HEK293 (cell line): ENCODE measurements around the gene SLC8A1.

Experiments used
- CTCF ChIA-PET: fragments of 350-600 bp; formaldehyde crosslinking; extraction: SDS; loops from one replicate; lab custom pipeline; 2021; ENCODE audit warnings: antibody characterized with exemption; lab: Yijun Ruan, JAX
- POLR2A ChIA-PET: fragments of 300-600 bp; formaldehyde crosslinking; extraction: SDS; loops from one replicate; lab custom pipeline; 2020; ENCODE audit warnings: antibody characterized with exemption, inconsistent platforms; lab: Yijun Ruan, JAX
- H3K27ac ChIP-seq: fragments of 200-500 bp; sonication (Bioruptor generic); 2 replicates; pipeline ENCODE4 v1.5.1; 2014; ENCODE audit warnings: low read depth, low read length, control low read depth, inconsistent platforms; ENCODE audit errors: extremely low read depth
- H3K36me3 ChIP-seq, 2 experiments: fragments of 200-500 bp in 1 of 2; sonication (Bioruptor generic) in 1 of 2; 1 replicate in 1 of 2; 2 replicates in 1 of 2; pipeline ENCODE4 v1.5.1; 2014 to 2017; ENCODE audit warnings: inconsistent platforms in 2 of 2, low read length in 2 of 2; ENCODE audit not compliant: control insufficient read depth in 2 of 2, insufficient read depth in 1 of 2
- H3K4me1 ChIP-seq: fragments of 200-500 bp; sonication (Bioruptor generic); 2 replicates; pipeline ENCODE4 v1.5.1; 2014; ENCODE audit warnings: mild to moderate bottlenecking, low read length, inconsistent platforms; ENCODE audit not compliant: control insufficient read depth, insufficient read depth
- H3K4me3 ChIP-seq: 2 replicates; pipeline ENCODE4 v1.5.1; 2011; ENCODE audit warnings: low read depth, mild to moderate bottlenecking, control low read depth, low read length, moderate library complexity
- H3K9me3 ChIP-seq: fragments of 200-500 bp; sonication (Bioruptor generic); 2 replicates; pipeline ENCODE4 v1.5.1; 2014; ENCODE audit warnings: low read depth, low read length, inconsistent platforms; ENCODE audit not compliant: control insufficient read depth, insufficient read depth
- HOXA7 ChIP-seq: sonication (generic); formaldehyde crosslinking; IDR thresholded peaks from 2 replicates; pipeline ENCODE4 v1.8.1; 2022; ENCODE audit warnings: missing genetic modification reagents, borderline replicate concordance
- IKZF3 ChIP-seq: fragments of 450-650 bp; IDR thresholded peaks from 2 replicates; pipeline ENCODE4 v1.5.0; 2018; ENCODE audit warnings: missing biosample characterization, mild to moderate bottlenecking, missing genetic modification characterization, moderate library complexity
- SCRT2 ChIP-seq: fragments of 450-650 bp; formaldehyde crosslinking; IDR thresholded peaks from 2 replicates; pipeline ENCODE4 v1.5.1; 2016; ENCODE audit warnings: missing biosample characterization, missing genetic modification characterization
- SP2 ChIP-seq: fragments of 450-650 bp; formaldehyde crosslinking; IDR thresholded peaks from 2 replicates; pipeline ENCODE4 v1.5.1; 2016; ENCODE audit warnings: missing biosample characterization, missing genetic modification characterization
- SP7 ChIP-seq: fragments of 450-650 bp; formaldehyde crosslinking; IDR thresholded peaks from 2 replicates; pipeline ENCODE4 v1.5.1; 2016; ENCODE audit warnings: missing biosample characterization, missing genetic modification characterization
- YY1 ChIP-seq: fragments of 450-650 bp; formaldehyde crosslinking; IDR thresholded peaks from 2 replicates; pipeline ENCODE4 v1.5.1; 2018; ENCODE audit warnings: missing biosample characterization, missing genetic modification characterization
- ZBTB48 ChIP-seq: fragments of 450-650 bp; formaldehyde crosslinking; IDR thresholded peaks from 2 replicates; pipeline ENCODE4 v1.5.1; 2016; ENCODE audit warnings: missing biosample characterization, missing genetic modification characterization
- ZFP41 ChIP-seq: fragments of 450-650 bp; formaldehyde crosslinking; IDR thresholded peaks from 2 replicates; pipeline ENCODE4 v1.5.1; 2016; ENCODE audit warnings: missing biosample characterization, missing genetic modification characterization, borderline replicate concordance
- ZNF112 ChIP-seq: fragments of 450-650 bp; formaldehyde crosslinking; IDR thresholded peaks from 2 replicates; pipeline ENCODE4 v1.5.0; 2017; ENCODE audit warnings: missing biosample characterization, missing genetic modification characterization
- ZNF175 ChIP-seq: fragments of 450-650 bp; formaldehyde crosslinking; IDR thresholded peaks from 2 replicates; pipeline ENCODE4 v1.5.1; 2016; ENCODE audit warnings: missing biosample characterization, missing genetic modification characterization
- ZNF248 ChIP-seq: fragments of 450-650 bp; formaldehyde crosslinking; IDR thresholded peaks from 2 replicates; pipeline ENCODE4 v1.5.1; 2017; ENCODE audit warnings: missing biosample characterization, missing genetic modification characterization
- ZNF274 ChIP-seq, 2 experiments: fragments of 200-500 bp in 1 of 2; fragments of 450-650 bp in 1 of 2; sonication (Bioruptor generic) in 1 of 2; formaldehyde crosslinking in 1 of 2; IDR thresholded peaks; 2 replicates each; pipeline versions ENCODE4 v1.5.1 to v1.6.1; 2014 to 2016; ENCODE audit warnings: borderline replicate concordance in 1 of 2, inconsistent platforms in 1 of 2, low read length in 1 of 2, missing biosample characterization in 1 of 2, missing genetic modification characterization in 1 of 2
- ZNF391 ChIP-seq: fragments of 450-650 bp; formaldehyde crosslinking; IDR thresholded peaks from 2 replicates; pipeline ENCODE4 v1.5.1; 2016; ENCODE audit warnings: low read depth, missing biosample characterization, missing genetic modification characterization, borderline replicate concordance
- ZSCAN16 ChIP-seq: fragments of 450-650 bp; formaldehyde crosslinking; IDR thresholded peaks from 2 replicates; pipeline ENCODE4 v1.5.1; 2016; ENCODE audit warnings: missing biosample characterization, missing genetic modification characterization
- TF ChIP-seq, protein P1 (sequence below): fragments of 450-650 bp; formaldehyde crosslinking; IDR thresholded peaks from 2 replicates; pipeline ENCODE4 v1.5.1; 2017; ENCODE audit warnings: missing biosample characterization, missing genetic modification characterization
- TF ChIP-seq, protein P2 (sequence below): fragments of 450-650 bp; IDR thresholded peaks from 2 replicates; pipeline ENCODE4 v1.5.1; 2018; ENCODE audit warnings: missing biosample characterization, missing genetic modification characterization
- TF ChIP-seq, protein P3 (sequence below): fragments of 450-650 bp; formaldehyde crosslinking; IDR thresholded peaks from 2 replicates; pipeline ENCODE4 v1.5.0; 2017; ENCODE audit warnings: missing biosample characterization, missing genetic modification characterization, borderline replicate concordance
- TF ChIP-seq, protein P4 (sequence below): fragments of 450-650 bp; formaldehyde crosslinking; IDR thresholded peaks from 2 replicates; pipeline ENCODE4 v1.5.1; 2017; ENCODE audit warnings: missing biosample characterization, missing genetic modification characterization
- TF ChIP-seq, protein P5 (sequence below): fragments of 450-650 bp; formaldehyde crosslinking; IDR thresholded peaks from 2 replicates; pipeline ENCODE4 v1.5.1; 2016; ENCODE audit warnings: missing biosample characterization, missing genetic modification characterization
- TF ChIP-seq, protein P6 (sequence below): fragments of 450-650 bp; formaldehyde crosslinking; IDR thresholded peaks from 2 replicates; pipeline ENCODE4 v1.5.1; 2016; ENCODE audit warnings: missing biosample characterization, missing genetic modification characterization

SLC8A1 gene

DNA sequence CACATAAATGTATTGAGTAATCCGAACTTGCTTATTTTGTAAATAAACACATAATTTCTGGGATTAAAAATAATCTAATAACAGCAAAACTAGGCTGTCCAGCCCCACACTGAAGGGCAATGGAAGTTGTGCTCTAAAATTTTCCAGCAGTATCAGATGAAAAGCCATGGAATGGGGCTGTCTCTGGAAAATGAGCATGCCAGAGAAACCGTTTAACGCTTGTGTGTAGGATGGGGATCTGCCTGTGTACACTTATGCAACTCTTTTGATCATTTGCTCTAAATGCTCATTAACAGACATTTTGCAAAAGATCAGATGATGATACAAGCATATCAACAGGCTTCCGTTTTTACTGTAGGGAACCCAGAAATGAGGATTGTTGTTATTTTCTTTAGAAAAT lies 177.6 kb downstream of the SLC8A1 start:
- H3K4me1 ChIP-seq = no peaks in the 10 kb centered on the region
- ChIA-PET POLR2A (no interaction called here), CTCF (no interaction called here)
- H3K27ac ChIP-seq = no peak overlapping the region
- H3K9me3 ChIP-seq = no peaks in the 10 kb centered on the region
- no peak overlapping the region for H3K4me3 ChIP-seq
- no peaks in the 10 kb centered on the region for H3K36me3 ChIP-seq
- TF ChIP-seq, protein P1, sequence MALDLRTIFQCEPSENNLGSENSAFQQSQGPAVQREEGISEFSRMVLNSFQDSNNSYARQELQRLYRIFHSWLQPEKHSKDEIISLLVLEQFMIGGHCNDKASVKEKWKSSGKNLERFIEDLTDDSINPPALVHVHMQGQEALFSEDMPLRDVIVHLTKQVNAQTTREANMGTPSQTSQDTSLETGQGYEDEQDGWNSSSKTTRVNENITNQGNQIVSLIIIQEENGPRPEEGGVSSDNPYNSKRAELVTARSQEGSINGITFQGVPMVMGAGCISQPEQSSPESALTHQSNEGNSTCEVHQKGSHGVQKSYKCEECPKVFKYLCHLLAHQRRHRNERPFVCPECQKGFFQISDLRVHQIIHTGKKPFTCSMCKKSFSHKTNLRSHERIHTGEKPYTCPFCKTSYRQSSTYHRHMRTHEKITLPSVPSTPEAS (tag by site-specific recombination) = no peak
- TF ChIP-seq SP7 (tag by site-specific recombination) (no peak), ZNF274 (IDR thresholded peaks at IDR 0.05; ENCODE audit: low read length) (no peak), ZNF274 (tag by site-specific recombination; IDR thresholded peaks at IDR 0.05; ENCODE audit: borderline replicate concordance) (no peak), ZNF391 (tag by site-specific recombination) (no peak), YY1 (tag by site-specific recombination) (no peak), ZNF175 (tag by site-specific recombination) (no peak), IKZF3 (tag by site-specific recombination) (no peak), ZNF112 (tag by site-specific recombination) (no peak), SCRT2 (tag by site-specific recombination) (no peak), HOXA7 (no peak)
- TF ChIP-seq, protein P2, sequence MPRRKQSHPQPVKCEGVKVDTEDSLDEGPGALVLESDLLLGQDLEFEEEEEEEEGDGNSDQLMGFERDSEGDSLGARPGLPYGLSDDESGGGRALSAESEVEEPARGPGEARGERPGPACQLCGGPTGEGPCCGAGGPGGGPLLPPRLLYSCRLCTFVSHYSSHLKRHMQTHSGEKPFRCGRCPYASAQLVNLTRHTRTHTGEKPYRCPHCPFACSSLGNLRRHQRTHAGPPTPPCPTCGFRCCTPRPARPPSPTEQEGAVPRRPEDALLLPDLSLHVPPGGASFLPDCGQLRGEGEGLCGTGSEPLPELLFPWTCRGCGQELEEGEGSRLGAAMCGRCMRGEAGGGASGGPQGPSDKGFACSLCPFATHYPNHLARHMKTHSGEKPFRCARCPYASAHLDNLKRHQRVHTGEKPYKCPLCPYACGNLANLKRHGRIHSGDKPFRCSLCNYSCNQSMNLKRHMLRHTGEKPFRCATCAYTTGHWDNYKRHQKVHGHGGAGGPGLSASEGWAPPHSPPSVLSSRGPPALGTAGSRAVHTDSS (tag by site-specific recombination) = no peak
- TF ChIP-seq, protein P3, sequence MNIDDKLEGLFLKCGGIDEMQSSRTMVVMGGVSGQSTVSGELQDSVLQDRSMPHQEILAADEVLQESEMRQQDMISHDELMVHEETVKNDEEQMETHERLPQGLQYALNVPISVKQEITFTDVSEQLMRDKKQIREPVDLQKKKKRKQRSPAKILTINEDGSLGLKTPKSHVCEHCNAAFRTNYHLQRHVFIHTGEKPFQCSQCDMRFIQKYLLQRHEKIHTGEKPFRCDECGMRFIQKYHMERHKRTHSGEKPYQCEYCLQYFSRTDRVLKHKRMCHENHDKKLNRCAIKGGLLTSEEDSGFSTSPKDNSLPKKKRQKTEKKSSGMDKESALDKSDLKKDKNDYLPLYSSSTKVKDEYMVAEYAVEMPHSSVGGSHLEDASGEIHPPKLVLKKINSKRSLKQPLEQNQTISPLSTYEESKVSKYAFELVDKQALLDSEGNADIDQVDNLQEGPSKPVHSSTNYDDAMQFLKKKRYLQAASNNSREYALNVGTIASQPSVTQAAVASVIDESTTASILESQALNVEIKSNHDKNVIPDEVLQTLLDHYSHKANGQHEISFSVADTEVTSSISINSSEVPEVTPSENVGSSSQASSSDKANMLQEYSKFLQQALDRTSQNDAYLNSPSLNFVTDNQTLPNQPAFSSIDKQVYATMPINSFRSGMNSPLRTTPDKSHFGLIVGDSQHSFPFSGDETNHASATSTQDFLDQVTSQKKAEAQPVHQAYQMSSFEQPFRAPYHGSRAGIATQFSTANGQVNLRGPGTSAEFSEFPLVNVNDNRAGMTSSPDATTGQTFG = no peak

DNA sequence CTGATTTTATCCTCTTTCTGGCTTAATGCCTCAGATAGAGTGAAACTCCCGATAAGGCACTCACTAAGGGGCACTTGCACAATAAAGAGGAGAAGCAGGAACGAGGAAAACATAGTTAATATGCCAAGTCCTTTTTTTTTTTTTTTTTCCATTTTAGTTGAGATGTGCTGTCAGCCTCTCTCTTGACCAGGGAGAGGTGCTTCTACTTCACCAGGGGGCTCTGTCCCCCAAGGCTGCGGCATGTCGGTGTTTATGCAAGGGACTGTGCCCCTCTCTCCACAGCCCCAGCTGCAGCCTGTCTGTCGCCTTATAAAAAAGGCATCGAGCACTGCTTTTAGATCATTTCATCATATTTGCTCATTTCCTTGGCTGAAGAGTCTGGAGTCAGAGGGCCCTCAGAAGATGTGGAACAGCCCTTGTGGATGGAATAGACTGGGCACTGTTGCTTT lies 178.1 kb downstream of the SLC8A1 start:
- Histone ChIP-seq H3K4me3 (no peak overlapping the region), H3K27ac (no peak overlapping the region), H3K9me3 (no peaks in the 10 kb centered on the region), H3K4me1 (no peaks in the 10 kb centered on the region), H3K36me3 (no peaks in the 10 kb centered on the region)
- TF ChIP-seq, protein P4, sequence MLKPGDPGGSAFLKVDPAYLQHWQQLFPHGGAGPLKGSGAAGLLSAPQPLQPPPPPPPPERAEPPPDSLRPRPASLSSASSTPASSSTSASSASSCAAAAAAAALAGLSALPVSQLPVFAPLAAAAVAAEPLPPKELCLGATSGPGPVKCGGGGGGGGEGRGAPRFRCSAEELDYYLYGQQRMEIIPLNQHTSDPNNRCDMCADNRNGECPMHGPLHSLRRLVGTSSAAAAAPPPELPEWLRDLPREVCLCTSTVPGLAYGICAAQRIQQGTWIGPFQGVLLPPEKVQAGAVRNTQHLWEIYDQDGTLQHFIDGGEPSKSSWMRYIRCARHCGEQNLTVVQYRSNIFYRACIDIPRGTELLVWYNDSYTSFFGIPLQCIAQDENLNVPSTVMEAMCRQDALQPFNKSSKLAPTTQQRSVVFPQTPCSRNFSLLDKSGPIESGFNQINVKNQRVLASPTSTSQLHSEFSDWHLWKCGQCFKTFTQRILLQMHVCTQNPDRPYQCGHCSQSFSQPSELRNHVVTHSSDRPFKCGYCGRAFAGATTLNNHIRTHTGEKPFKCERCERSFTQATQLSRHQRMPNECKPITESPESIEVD (tag by site-specific recombination) = no peak
- no peak for TF ChIP-seq ZSCAN16 (tag by site-specific recombination)
- POLR2A ChIA-PET = no interaction called here
- CTCF ChIA-PET = no interaction called here

DNA sequence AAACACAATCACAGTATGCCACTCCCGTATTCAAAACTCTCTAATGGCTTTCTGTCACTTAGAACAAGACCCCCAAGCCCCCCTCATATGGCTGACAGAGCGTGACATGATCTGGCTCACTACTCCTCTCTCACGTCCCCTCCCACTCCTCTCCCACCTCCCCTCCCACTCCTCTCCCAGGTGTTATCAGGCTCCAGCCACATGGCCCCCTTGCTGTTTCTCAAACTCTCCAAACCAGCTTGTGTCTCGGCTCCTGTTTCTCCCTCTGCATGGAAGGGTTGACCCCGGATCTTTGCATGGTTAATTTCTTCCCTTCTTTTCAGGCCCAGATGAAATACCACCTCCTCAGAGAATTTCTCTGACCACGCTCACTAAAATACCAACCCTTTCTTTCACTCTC lies 180.8 kb downstream of the SLC8A1 start:
- H3K9me3 ChIP-seq = no peaks in the 10 kb centered on the region
- no peak overlapping the region for H3K27ac ChIP-seq
- H3K4me3 ChIP-seq = no peak overlapping the region
- ChIA-PET CTCF (no interaction called here), POLR2A (no interaction called here)
- H3K36me3 ChIP-seq = no peaks in the 10 kb centered on the region
- no peaks in the 10 kb centered on the region for H3K4me1 ChIP-seq
- TF ChIP-seq ZFP41 (tag by site-specific recombination) = no peak
- TF ChIP-seq ZNF248 = no peak
- TF ChIP-seq, protein P5, sequence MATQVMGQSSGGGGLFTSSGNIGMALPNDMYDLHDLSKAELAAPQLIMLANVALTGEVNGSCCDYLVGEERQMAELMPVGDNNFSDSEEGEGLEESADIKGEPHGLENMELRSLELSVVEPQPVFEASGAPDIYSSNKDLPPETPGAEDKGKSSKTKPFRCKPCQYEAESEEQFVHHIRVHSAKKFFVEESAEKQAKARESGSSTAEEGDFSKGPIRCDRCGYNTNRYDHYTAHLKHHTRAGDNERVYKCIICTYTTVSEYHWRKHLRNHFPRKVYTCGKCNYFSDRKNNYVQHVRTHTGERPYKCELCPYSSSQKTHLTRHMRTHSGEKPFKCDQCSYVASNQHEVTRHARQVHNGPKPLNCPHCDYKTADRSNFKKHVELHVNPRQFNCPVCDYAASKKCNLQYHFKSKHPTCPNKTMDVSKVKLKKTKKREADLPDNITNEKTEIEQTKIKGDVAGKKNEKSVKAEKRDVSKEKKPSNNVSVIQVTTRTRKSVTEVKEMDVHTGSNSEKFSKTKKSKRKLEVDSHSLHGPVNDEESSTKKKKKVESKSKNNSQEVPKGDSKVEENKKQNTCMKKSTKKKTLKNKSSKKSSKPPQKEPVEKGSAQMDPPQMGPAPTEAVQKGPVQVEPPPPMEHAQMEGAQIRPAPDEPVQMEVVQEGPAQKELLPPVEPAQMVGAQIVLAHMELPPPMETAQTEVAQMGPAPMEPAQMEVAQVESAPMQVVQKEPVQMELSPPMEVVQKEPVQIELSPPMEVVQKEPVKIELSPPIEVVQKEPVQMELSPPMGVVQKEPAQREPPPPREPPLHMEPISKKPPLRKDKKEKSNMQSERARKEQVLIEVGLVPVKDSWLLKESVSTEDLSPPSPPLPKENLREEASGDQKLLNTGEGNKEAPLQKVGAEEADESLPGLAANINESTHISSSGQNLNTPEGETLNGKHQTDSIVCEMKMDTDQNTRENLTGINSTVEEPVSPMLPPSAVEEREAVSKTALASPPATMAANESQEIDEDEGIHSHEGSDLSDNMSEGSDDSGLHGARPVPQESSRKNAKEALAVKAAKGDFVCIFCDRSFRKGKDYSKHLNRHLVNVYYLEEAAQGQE (tag by site-specific recombination) = no peak
- TF ChIP-seq SP2 = no peak
- TF ChIP-seq, protein P6, sequence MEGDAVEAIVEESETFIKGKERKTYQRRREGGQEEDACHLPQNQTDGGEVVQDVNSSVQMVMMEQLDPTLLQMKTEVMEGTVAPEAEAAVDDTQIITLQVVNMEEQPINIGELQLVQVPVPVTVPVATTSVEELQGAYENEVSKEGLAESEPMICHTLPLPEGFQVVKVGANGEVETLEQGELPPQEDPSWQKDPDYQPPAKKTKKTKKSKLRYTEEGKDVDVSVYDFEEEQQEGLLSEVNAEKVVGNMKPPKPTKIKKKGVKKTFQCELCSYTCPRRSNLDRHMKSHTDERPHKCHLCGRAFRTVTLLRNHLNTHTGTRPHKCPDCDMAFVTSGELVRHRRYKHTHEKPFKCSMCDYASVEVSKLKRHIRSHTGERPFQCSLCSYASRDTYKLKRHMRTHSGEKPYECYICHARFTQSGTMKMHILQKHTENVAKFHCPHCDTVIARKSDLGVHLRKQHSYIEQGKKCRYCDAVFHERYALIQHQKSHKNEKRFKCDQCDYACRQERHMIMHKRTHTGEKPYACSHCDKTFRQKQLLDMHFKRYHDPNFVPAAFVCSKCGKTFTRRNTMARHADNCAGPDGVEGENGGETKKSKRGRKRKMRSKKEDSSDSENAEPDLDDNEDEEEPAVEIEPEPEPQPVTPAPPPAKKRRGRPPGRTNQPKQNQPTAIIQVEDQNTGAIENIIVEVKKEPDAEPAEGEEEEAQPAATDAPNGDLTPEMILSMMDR (tag by site-specific recombination) = no peak
- TF ChIP-seq ZBTB48 = no peak
